Esophagus muscularis mucosa (tissue), 4 donors: Measurements from ENCODE around the gene C15orf61. TPM values are rescaled to one million over a fixed set of nuclear protein-coding genes. Genes with fewer than 3 reads are reported as not detected.
A peak's percentile ranks its signal among the peaks of the same experiment; 100 is the strongest.

Source experiments
- DNase-seq: peaks from one replicate; pipeline ENCODE4 v3.0.0-alpha.2; 2017; ENCODE audit errors: extremely low spot score
- H3K27ac ChIP-seq, 4 donors: fragments of 200-600 bp; sonication (generic); replicated peaks in 1 of 4; 1 replicate in 3 of 4; 2 replicates in 1 of 4; pipeline ENCODE4 v1.5.1; 2016 to 2019; ENCODE audit warnings: mild to moderate bottlenecking in 1 of 4
- H3K27me3 ChIP-seq, 4 donors: fragments of 200-600 bp; sonication (generic); one replicate each; pipeline versions ENCODE4 v1.5.1 to v1.6.0; 2016 to 2019
- H3K36me3 ChIP-seq, 4 donors: fragments of 200-600 bp; sonication (generic); one replicate each; pipeline ENCODE4 v1.5.1; 2016 to 2019
- H3K4me1 ChIP-seq, 4 donors: fragments of 200-600 bp; sonication (generic); one replicate each; pipeline ENCODE4 v1.5.1; 2016 to 2019
- H3K4me3 ChIP-seq, 4 donors: fragments of 200-600 bp; sonication (generic); 1 replicate in 2 of 4; 2 replicates in 2 of 4; pipeline ENCODE4 v1.5.1; 2016 to 2019; ENCODE audit warnings: mild to moderate bottlenecking in 4 of 4, moderate library complexity in 1 of 4
- H3K9me3 ChIP-seq, 4 donors: fragments of 200-600 bp; sonication (generic); 1 replicate in 3 of 4; 2 replicates in 1 of 4; pipeline ENCODE4 v1.5.1; 2016 to 2019
- CTCF ChIP-seq, 3 experiments: fragments of 200-600 bp in 2 of 3; fragments of 450-650 bp in 1 of 3; sonication (generic) in 2 of 3; IDR thresholded peaks; one replicate each; pipeline ENCODE4 v1.5.1; 2017 to 2019; ENCODE audit warnings: antibody characterized with exemption in 3 of 3, mild to moderate bottlenecking in 2 of 3, moderate library complexity in 1 of 3
- EP300 ChIP-seq: sonication (generic); formaldehyde crosslinking; IDR thresholded peaks from one replicate; pipeline ENCODE4 v1.6.1; 2017; ENCODE audit warnings: antibody characterized with exemption
- POLR2A ChIP-seq: fragments of 450-650 bp; IDR thresholded peaks from one replicate; pipeline ENCODE4 v1.6.1; 2017; ENCODE audit warnings: antibody characterized with exemption, moderate library complexity, mild to moderate bottlenecking, low read depth
- POLR2AphosphoS5 ChIP-seq, 2 donors: sonication (generic); formaldehyde crosslinking; IDR thresholded peaks; one replicate each; pipeline ENCODE4 v1.6.1; 2017; ENCODE audit warnings: antibody characterized with exemption in 2 of 2
- WGBS: methylation state at CpG from one replicate; pipeline ENCODE4 v1.1.5; 2018; 5-methylcytosine and 5-hydroxymethylcytosine counted together
- intact Hi-C: fragments of 100-400 bp; cut with DNase I; formaldehyde crosslinking; loops from one replicate; pipeline ENCODE4 v1.15.1; 2023
- total RNA-seq, 4 donors: library from RNA; depleted of rRNA; stranded (reverse); fragments of >200 nt; gene quantifications; one replicate each; pipeline versions ENCODE4 v1.1.0 to v1.2.1, GENCODE V29; 2016

Gene C15orf61
- total RNA-seq, 4 donors from 2014 or later: 3.8 to 8.1 (median 5.7) TPM

- no peaks in the 10 kb centered on the region for H3K27me3 ChIP-seq
- peaks cover 15 to 43% (median 28%) of the 10 kb centered on the region in 4 donors for H3K4me1 ChIP-seq
- DNase-seq: peak; percentile 96
- H3K36me3 ChIP-seq: peaks cover 0 to 7% (median 0%) of the 10 kb centered on the region in 4 donors
- H3K4me3 ChIP-seq: peak within 1 kb of the TSS; percentile 73 to 97 (median 90)
- H3K9me3 ChIP-seq: no peaks in the 10 kb centered on the region
- intact Hi-C loops: loop anchor here (2.0 to 10.0 kb wide), 2 partner anchors 20 to 292 kb away; no protein-coding TSS in a partner anchor
- 1% methylated on average over 45 of the region's 91 CpGs for WGBS
- H3K27ac ChIP-seq: peak within 1 kb of the TSS; percentile 86 to 90 (median 87)
- TF ChIP-seq CTCF (IDR thresholded peaks at IDR 0.05) (peak in 1 of 3 experiments; percentile 9), EP300 (no peak), POLR2AphosphoS5 (IDR thresholded peaks at IDR 0.05) (peak; percentile 70 to 73), POLR2A (no peak)
These were observed 21.8 kb downstream of the C15orf61 start, which contains the start of gene MAP2K5 for GRCh38 chr15:67542420-67543347. TSS of gene MAP2K5 (plus strand) at chr15:67542703. CDS start at chr15:67543336, 633 bp downstream.

- TF ChIP-seq POLR2AphosphoS5 (IDR thresholded peaks at IDR 0.05): no peak
- TF ChIP-seq EP300: no peak
- TF ChIP-seq POLR2A: no peak
- no peak for TF ChIP-seq CTCF (IDR thresholded peaks at IDR 0.05)
- WGBS: 57% methylated on average over 1 of the region's 7 CpGs
- Histone ChIP-seq H3K27me3 (no peaks in the 10 kb centered on the region), H3K27ac (peak overlapping the region; percentile 86 to 90 (median 87)), H3K4me3 (peak overlapping the region; percentile 73 to 97 (median 90)), H3K9me3 (no peaks in the 10 kb centered on the region), H3K36me3 (peaks cover 0 to 7% (median 0%) of the 10 kb centered on the region in 4 donors), H3K4me1 (peaks cover 16 to 48% (median 33%) of the 10 kb centered on the region in 4 donors)
- intact Hi-C loops: loop anchor here (2.0 to 10.0 kb wide), 2 partner anchors 21 to 291 kb away; no protein-coding TSS in a partner anchor
- DNase-seq: no peak
These were observed 22.4 kb downstream of the C15orf61 start for GRCh38 chr15:67543348-67543718.

- no peaks in the 10 kb centered on the region for H3K9me3 ChIP-seq
- no peak for DNase-seq
- no peaks in the 10 kb centered on the region for H3K27me3 ChIP-seq
- peaks cover 28 to 60% (median 43%) of the 10 kb centered on the region in 4 donors for H3K4me1 ChIP-seq
- 74% methylated on average over 3 of the region's 3 CpGs for WGBS
- H3K27ac ChIP-seq: no peak overlapping the region
- H3K36me3 ChIP-seq: peaks cover 0 to 7% (median 0%) of the 10 kb centered on the region in 4 donors
- intact Hi-C loops: loop anchor here (10.0 kb wide), 1 partner anchor 290 kb away; no protein-coding TSS in a partner anchor
- no peak overlapping the region for H3K4me3 ChIP-seq
- TF ChIP-seq POLR2A (no peak), POLR2AphosphoS5 (IDR thresholded peaks at IDR 0.05) (no peak), CTCF (IDR thresholded peaks at IDR 0.05) (no peak), EP300 (no peak)
These were observed 23.5 kb downstream of the C15orf61 start for GRCh38 chr15:67544475-67544874.

- TF ChIP-seq POLR2AphosphoS5 (IDR thresholded peaks at IDR 0.05) (no peak), CTCF (IDR thresholded peaks at IDR 0.05) (no peak), POLR2A (no peak), EP300 (no peak)
- Histone ChIP-seq H3K4me1 (peaks cover 32 to 70% (median 44%) of the 10 kb centered on the region in 4 donors), H3K27ac (no peak overlapping the region), H3K4me3 (no peak overlapping the region), H3K36me3 (peaks cover 0 to 13% (median under 1%) of the 10 kb centered on the region in 4 donors), H3K27me3 (no peaks in the 10 kb centered on the region), H3K9me3 (no peaks in the 10 kb centered on the region)
- intact Hi-C loops: loop anchor here (10.0 kb wide), 1 partner anchor 289 kb away; no protein-coding TSS in a partner anchor
- peak; percentile 90 for DNase-seq
- WGBS: 77% methylated on average over 2 of the region's 3 CpGs
These were observed 24.9 kb downstream of the C15orf61 start for GRCh38 chr15:67545864-67546263.
